ENCODE data around the gene BCL2.
"Not testable (repeated sequence)": the region's sequence is repeated elsewhere in the genome, so short reads cannot be mapped to it uniquely, and the experiment has no call there.

Gene BCL2

GRCh38 chr18:63197246-63197869 lies 122.2 kb downstream of the BCL2 start:
- no peak for DNase-seq

- DNase-seq = no peak
Measured at GRCh38 chr18:63195326-63196159, 124.0 kb downstream of the BCL2 start.

GRCh38 chr18:63192885-63193349 lies 126.7 kb downstream of the BCL2 start:
- DNase-seq = no peak

- DNase-seq = no peak
Measured at GRCh38 chr18:63192126-63192884, 127.3 kb downstream of the BCL2 start.

- no peak for DNase-seq
Measured at GRCh38 chr18:63191413-63191812, 128.2 kb downstream of the BCL2 start.

- DNase-seq = not testable (repeated sequence)
Measured at GRCh38 chr18:63190838-63191237, 128.7 kb downstream of the BCL2 start.

- DNase-seq = no peak
Measured at GRCh38 chr18:63189817-63190216, 129.8 kb downstream of the BCL2 start.

- DNase-seq = no peak
Measured at GRCh38 chr18:63189041-63189440, 130.5 kb downstream of the BCL2 start.

- DNase-seq = no peak
Measured at GRCh38 chr18:63187791-63188460, 131.6 kb downstream of the BCL2 start.

- no peak for DNase-seq
Measured at GRCh38 chr18:63187223-63187574, 132.4 kb downstream of the BCL2 start.

- DNase-seq = no peak
Measured at GRCh38 chr18:63186520-63187222, 132.9 kb downstream of the BCL2 start.

GRCh38 chr18:63185984-63186383 lies 133.6 kb downstream of the BCL2 start:
- no peak for DNase-seq

GRCh38 chr18:63183952-63184770 lies 135.4 kb downstream of the BCL2 start:
- no peak for DNase-seq

GRCh38 chr18:63183378-63183777 lies 136.2 kb downstream of the BCL2 start:
- no peak for DNase-seq

GRCh38 chr18:63182861-63183260 lies 136.7 kb downstream of the BCL2 start:
- DNase-seq = no peak

GRCh38 chr18:63182310-63182772 lies 137.2 kb downstream of the BCL2 start:
- no peak for DNase-seq

GRCh38 chr18:63181706-63182309 lies 137.8 kb downstream of the BCL2 start:
- DNase-seq = no peak

GRCh38 chr18:63180971-63181376 lies 138.6 kb downstream of the BCL2 start:
- DNase-seq = no peak

GRCh38 chr18:63180321-63180720 lies 139.2 kb downstream of the BCL2 start:
- no peak for DNase-seq

GRCh38 chr18:63179422-63179821 lies 140.1 kb downstream of the BCL2 start:
- no peak for DNase-seq

- DNase-seq = no peak
Measured at GRCh38 chr18:63178971-63179370, 140.6 kb downstream of the BCL2 start.

Data from activated gamma-delta T cell treated with Interleukin-2 at 50 U/mL for 16 hours (primary cell).